IMR-90 (cell line): ENCODE measurements around the gene FHAD1. TPM values are rescaled to one million over a fixed set of nuclear protein-coding genes. Genes with fewer than 3 reads are reported as not detected.

Experiments
- ATAC-seq: fragments of 200-7000 bp; cut with Tn5 transposase; 2 replicates; pipeline ENCODE4 v1.9.1; 2020; ENCODE audit warnings: low read depth, mild to moderate bottlenecking, moderate library complexity
- BruUV-seq: library from RNA; stranded (reverse); fragments of 400-500 nt; replicated peaks from 2 replicates; lab custom pipeline; 2021; lab: Mats Ljungman, UMichigan
- CTCF ChIA-PET: fragments of 300-600 bp; formaldehyde crosslinking; extraction: SDS; loops from one replicate; lab custom pipeline; 2021; ENCODE audit warnings: antibody characterized with exemption; lab: Yijun Ruan, JAX
- POLR2A ChIA-PET: fragments of 300-600 bp; sonication (Branson Sonifier 250); formaldehyde crosslinking; loops from one replicate; lab custom pipeline; 2022; ENCODE audit warnings: antibody characterized with exemption; ENCODE audit not compliant: unreplicated experiment; lab: Charles Lee
- DNase-seq: peaks from one replicate; pipeline ENCODE4 v3.0.0; 2013
- H2AFZ ChIP-seq: replicated peaks from 2 replicates; pipeline ENCODE3; 2013; ENCODE audit warnings: low read length, mild to moderate bottlenecking; ENCODE audit not compliant: poor library complexity
- H2AK5ac ChIP-seq: 2 replicates; pipeline ENCODE4 v1.6.1; 2013; ENCODE audit warnings: low read depth, low read length, inconsistent platforms
- H2AK9ac ChIP-seq: replicated peaks from 2 replicates; pipeline ENCODE3; 2013; ENCODE audit warnings: mild to moderate bottlenecking, low read depth, low read length, moderate library complexity; ENCODE audit not compliant: poor library complexity
- H2BK120ac ChIP-seq: 2 replicates; pipeline ENCODE4 v1.6.1; 2013; ENCODE audit warnings: low read depth, low read length, inconsistent platforms
- H2BK15ac ChIP-seq: 3 replicates; pipeline ENCODE4 v1.6.1; 2013; ENCODE audit warnings: low read depth, low read length, inconsistent platforms
- H2BK20ac ChIP-seq: 2 replicates; pipeline ENCODE4 v1.6.1; 2013; ENCODE audit warnings: low read depth, mild to moderate bottlenecking, inconsistent platforms, low read length, moderate library complexity
- H2BK5ac ChIP-seq: 2 replicates; pipeline ENCODE4 v1.6.1; 2013; ENCODE audit warnings: mild to moderate bottlenecking, low read depth, low read length, inconsistent platforms; ENCODE audit not compliant: poor library complexity, severe bottlenecking
- H3K14ac ChIP-seq: replicated peaks from 2 replicates; pipeline ENCODE4 v1.6.1; 2013; ENCODE audit warnings: low read depth, low read length, inconsistent platforms
- H3K18ac ChIP-seq: 2 replicates; pipeline ENCODE4 v1.6.1; 2013; ENCODE audit warnings: low read depth, low read length, control low read depth
- H3K23ac ChIP-seq: 2 replicates; pipeline ENCODE4 v1.6.1; 2013; ENCODE audit warnings: low read depth, low read length, inconsistent platforms
- H3K27ac ChIP-seq: 2 replicates; pipeline ENCODE4 v1.5.1; 2013; ENCODE audit warnings: mild to moderate bottlenecking, control low read depth, low read length; ENCODE audit not compliant: insufficient read depth
- H3K27me3 ChIP-seq: 2 replicates; pipeline ENCODE4 v1.6.1; 2013; ENCODE audit warnings: low read length; ENCODE audit not compliant: control insufficient read depth, insufficient read depth
- H3K36me3 ChIP-seq: 2 replicates; pipeline ENCODE4 v1.6.1; 2013; ENCODE audit warnings: low read length, mixed read lengths; ENCODE audit not compliant: control insufficient read depth, insufficient read depth
- H3K4ac ChIP-seq: 2 replicates; pipeline ENCODE4 v1.6.1; 2013; ENCODE audit warnings: low read depth, low read length, inconsistent platforms
- H3K4me1 ChIP-seq: 2 replicates; pipeline ENCODE4 v1.6.1; 2013; ENCODE audit warnings: low read length, mixed read lengths; ENCODE audit not compliant: control insufficient read depth, insufficient read depth
- H3K4me2 ChIP-seq: 2 replicates; pipeline ENCODE4 v1.6.1; 2013; ENCODE audit warnings: low read depth, mild to moderate bottlenecking, control low read depth, low read length, moderate library complexity
- H3K4me3 ChIP-seq: 2 replicates; pipeline ENCODE4 v1.5.1; 2013; ENCODE audit warnings: low read depth, mild to moderate bottlenecking, control low read depth, low read length, moderate library complexity; ENCODE audit not compliant: insufficient read depth
- H3K56ac ChIP-seq: 2 replicates; pipeline ENCODE4 v1.6.1; 2013; ENCODE audit warnings: low read length, inconsistent platforms; ENCODE audit not compliant: insufficient read depth; ENCODE audit errors: extremely low read depth
- H3K79me1 ChIP-seq, 2 experiments: 2 replicates each; pipeline ENCODE4 v1.6.1; 2013; ENCODE audit warnings: low read length in 2 of 2, inconsistent platforms in 1 of 2, low read depth in 1 of 2
- H3K9ac ChIP-seq: 2 replicates; pipeline ENCODE4 v1.6.1; 2013; ENCODE audit warnings: low read depth, low read length, control low read depth
- H3K9me1 ChIP-seq: 2 replicates; pipeline ENCODE4 v1.6.1; 2013; ENCODE audit warnings: low read length, inconsistent platforms; ENCODE audit not compliant: insufficient read depth
- H3K9me3 ChIP-seq: 2 replicates; pipeline ENCODE4 v1.6.1; 2013; ENCODE audit warnings: low read length; ENCODE audit not compliant: control insufficient read depth, insufficient read depth
- H4K20me1 ChIP-seq: 2 replicates; pipeline ENCODE4 v1.6.1; 2013; ENCODE audit warnings: low read length, inconsistent platforms; ENCODE audit not compliant: insufficient read depth
- H4K5ac ChIP-seq: 2 replicates; pipeline ENCODE4 v1.6.1; 2013; ENCODE audit warnings: mild to moderate bottlenecking, low read depth, low read length, control low read depth
- H4K8ac ChIP-seq, 2 experiments: 2 replicates each; pipeline ENCODE4 v1.6.1; 2013; ENCODE audit warnings: low read depth in 2 of 2, low read length in 2 of 2, control low read depth in 1 of 2, inconsistent platforms in 1 of 2
- H4K91ac ChIP-seq: 2 replicates; pipeline ENCODE4 v1.6.1; 2013; ENCODE audit warnings: low read depth, low read length, inconsistent platforms; ENCODE audit not compliant: insufficient read depth
- BHLHE40 ChIP-seq: fragments of 150-350 bp; IDR thresholded peaks from 2 replicates; pipeline ENCODE4 v1.6.1; 2016; ENCODE audit warnings: mild to moderate bottlenecking, low read depth, low read length
- CEBPB ChIP-seq: IDR thresholded peaks from 2 replicates; pipeline ENCODE4 v1.6.1; 2012; ENCODE audit warnings: low read depth, low read length, improper control_type of control experiment
- CHD1 ChIP-seq: IDR thresholded peaks from 2 replicates; pipeline ENCODE4 v1.6.1; 2012; ENCODE audit warnings: low read depth, low read length, improper control_type of control experiment
- MAFK ChIP-seq: IDR thresholded peaks from 2 replicates; pipeline ENCODE4 v1.6.1; 2012; ENCODE audit warnings: low read depth, low read length, improper control_type of control experiment
- MAZ ChIP-seq: IDR thresholded peaks from 2 replicates; pipeline ENCODE4 v1.6.1; 2012; ENCODE audit warnings: low read depth, mild to moderate bottlenecking, low read length, improper control_type of control experiment, moderate library complexity, borderline replicate concordance
- MXI1 ChIP-seq: IDR thresholded peaks from 2 replicates; pipeline ENCODE4 v1.6.1; 2012; ENCODE audit warnings: low read depth, mild to moderate bottlenecking, low read length, moderate library complexity, borderline replicate concordance
- NFE2L2 ChIP-seq: fragments of 150-350 bp; IDR thresholded peaks from 2 replicates; pipeline ENCODE4 v1.6.1; 2016; ENCODE audit warnings: low read depth, mild to moderate bottlenecking, low read length
- POLR2A ChIP-seq: IDR thresholded peaks from 2 replicates; pipeline ENCODE4 v1.6.1; 2012; ENCODE audit warnings: mild to moderate bottlenecking, low read depth, low read length
- RAD21 ChIP-seq: IDR thresholded peaks from 2 replicates; pipeline ENCODE4 v1.6.1; 2012; ENCODE audit warnings: low read length, improper control_type of control experiment
- RFX5 ChIP-seq: IDR thresholded peaks from 2 replicates; pipeline ENCODE4 v1.8.0; 2012; ENCODE audit warnings: low read depth, mild to moderate bottlenecking, low read length, moderate library complexity
- SMC3 ChIP-seq: fragments of 150-350 bp; IDR thresholded peaks from 2 replicates; pipeline ENCODE4 v1.6.1; 2016; ENCODE audit warnings: low read depth, mild to moderate bottlenecking, antibody characterized with exemption, low read length, moderate library complexity
- WGBS, 2 experiments: methylation state at CpG; one replicate each; pipeline versions ENCODE4 v1.1.5 to v1.1.7; 2013; ENCODE audit warnings: missing lambda C conversion rate in 2 of 2; ENCODE audit not compliant: insufficient read length in 1 of 2; ENCODE audit errors: extremely low coverage in 2 of 2; 5-methylcytosine and 5-hydroxymethylcytosine counted together
- dilution Hi-C: fragments of 300-500 bp; cut with HindIII; formaldehyde crosslinking; loops from one replicate; pipeline ENCODE4 v1.14.3; 2018; ENCODE audit warnings: low sequenced_read_pairs; ENCODE audit not compliant: unreplicated experiment
- in situ Hi-C: fragments of 300-500 bp; cut with MboI; formaldehyde crosslinking; loops from 3 replicates; pipeline ENCODE4 v1.14.3; 2019; ENCODE audit warnings: low sequenced_read_pairs, inconsistent platforms, mixed read lengths
- intact Hi-C: fragments of 100-400 bp; cut with micrococcal nuclease; formaldehyde crosslinking; loops from 2 replicates; pipeline ENCODE4 v1.10.0; 2022
- polyA plus RNA-seq, 3 experiments: library from polyadenylated mRNA; depleted of rRNA; stranded (reverse); fragments of >200 nt; gene quantifications; 2 replicates each; pipeline ENCODE4 v1.2.3, GENCODE V29; 2012; ENCODE audit warnings: low replicate concordance in 1 of 3
- total RNA-seq: library from RNA; depleted of rRNA; stranded (reverse); fragments of >200 nt; gene quantifications from 2 replicates; pipeline ENCODE4 v1.2.3, GENCODE V29; 2012
- TF ChIP-seq, protein P1 (sequence below): conservative IDR thresholded peaks from 2 replicates; pipeline ENCODE4 v1.5.1; 2012; ENCODE audit warnings: mild to moderate bottlenecking, low read depth, low read length, improper control_type of control experiment
- TF ChIP-seq, protein P2 (sequence below): fragments of 150-350 bp; IDR thresholded peaks from 2 replicates; pipeline ENCODE4 v1.6.1; 2017; ENCODE audit warnings: mild to moderate bottlenecking, antibody characterized with exemption, low read length, low read depth

FHAD1 gene
- total and polyA plus RNA-seq, 2 of the 4 experiments (the other 2 are of a cell fraction), result not detected

DNA sequence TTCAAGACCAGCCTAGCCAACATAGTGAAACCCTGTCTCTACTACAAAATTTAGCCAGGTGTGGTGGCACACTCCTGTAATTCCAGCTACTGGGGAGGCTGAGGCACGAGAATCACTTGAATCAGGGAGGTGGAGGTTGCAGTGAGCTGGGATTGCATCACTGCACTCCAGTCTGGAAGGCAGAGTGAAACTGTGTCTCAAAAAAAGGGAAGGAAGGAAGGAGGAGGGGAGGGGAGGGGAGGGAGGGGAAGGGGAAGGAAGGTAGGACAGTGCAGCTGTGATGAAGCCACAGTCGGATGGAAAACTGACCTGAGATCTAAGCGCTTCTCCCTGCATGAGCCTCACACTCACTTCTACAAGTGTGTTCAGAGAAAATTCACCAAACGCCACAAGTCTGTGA lies 22.0 kb upstream of the FHAD1 start:
- in situ Hi-C loops, result no loop called here

More for the DNA sequence above, 22.0 kb upstream of the FHAD1 start:
- Histone ChIP-seq H3K9me1 (peaks cover 11% of the 10 kb centered on the region; the same call in 1 of the 2 replicates), H3K4me3 (no peak overlapping the region), H2AK9ac (no peak overlapping the region), H3K9ac (no peak overlapping the region), H3K4me1 (no peaks in the 10 kb centered on the region), H2BK120ac (no peak overlapping the region), H2AFZ (no peak overlapping the region), H3K14ac (no peak overlapping the region), H2BK15ac (no peak overlapping the region), H2AK5ac (no peak overlapping the region), H3K4ac (no peak overlapping the region), H3K36me3 (peaks cover 14% of the 10 kb centered on the region; the same call in 1 of the 2 replicates), H3K27ac (no peak overlapping the region), H2BK20ac (no peak overlapping the region), H3K9me3 (no peaks in the 10 kb centered on the region), H4K91ac (no peak overlapping the region), H2BK5ac (no peak overlapping the region), H4K8ac (no peak overlapping the region), H3K56ac (no peak overlapping the region), H3K4me2 (no peak overlapping the region), H4K5ac (no peak overlapping the region), H3K79me1 (peaks cover 0 to 10% of the 10 kb centered on the region in 2 experiments; a peak in 1 of 4 replicates), H4K20me1 (no peaks in the 10 kb centered on the region), H3K18ac (no peak overlapping the region), H3K27me3 (no peaks in the 10 kb centered on the region), H3K23ac (no peak overlapping the region)
- dilution Hi-C loops, result no loop called here
- ChIA-PET CTCF (interaction anchor here (0.7 to 1.0 kb wide), 2 partner anchors 72 to 195 kb away, joined by 3 read pairs; partner anchors contain the start of gene TMEM51), POLR2A (no interaction called here)
- TF ChIP-seq, protein P1, sequence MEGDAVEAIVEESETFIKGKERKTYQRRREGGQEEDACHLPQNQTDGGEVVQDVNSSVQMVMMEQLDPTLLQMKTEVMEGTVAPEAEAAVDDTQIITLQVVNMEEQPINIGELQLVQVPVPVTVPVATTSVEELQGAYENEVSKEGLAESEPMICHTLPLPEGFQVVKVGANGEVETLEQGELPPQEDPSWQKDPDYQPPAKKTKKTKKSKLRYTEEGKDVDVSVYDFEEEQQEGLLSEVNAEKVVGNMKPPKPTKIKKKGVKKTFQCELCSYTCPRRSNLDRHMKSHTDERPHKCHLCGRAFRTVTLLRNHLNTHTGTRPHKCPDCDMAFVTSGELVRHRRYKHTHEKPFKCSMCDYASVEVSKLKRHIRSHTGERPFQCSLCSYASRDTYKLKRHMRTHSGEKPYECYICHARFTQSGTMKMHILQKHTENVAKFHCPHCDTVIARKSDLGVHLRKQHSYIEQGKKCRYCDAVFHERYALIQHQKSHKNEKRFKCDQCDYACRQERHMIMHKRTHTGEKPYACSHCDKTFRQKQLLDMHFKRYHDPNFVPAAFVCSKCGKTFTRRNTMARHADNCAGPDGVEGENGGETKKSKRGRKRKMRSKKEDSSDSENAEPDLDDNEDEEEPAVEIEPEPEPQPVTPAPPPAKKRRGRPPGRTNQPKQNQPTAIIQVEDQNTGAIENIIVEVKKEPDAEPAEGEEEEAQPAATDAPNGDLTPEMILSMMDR, result no peak
- TF ChIP-seq CEBPB (no peak), RAD21 (no peak), RFX5 (no peak), MAFK (no peak), CHD1 (no peak), MAZ (no peak), BHLHE40 (no peak), NFE2L2 (no peak), SMC3 (no peak), MXI1 (no peak), POLR2A (no peak)
- TF ChIP-seq, protein P2, sequence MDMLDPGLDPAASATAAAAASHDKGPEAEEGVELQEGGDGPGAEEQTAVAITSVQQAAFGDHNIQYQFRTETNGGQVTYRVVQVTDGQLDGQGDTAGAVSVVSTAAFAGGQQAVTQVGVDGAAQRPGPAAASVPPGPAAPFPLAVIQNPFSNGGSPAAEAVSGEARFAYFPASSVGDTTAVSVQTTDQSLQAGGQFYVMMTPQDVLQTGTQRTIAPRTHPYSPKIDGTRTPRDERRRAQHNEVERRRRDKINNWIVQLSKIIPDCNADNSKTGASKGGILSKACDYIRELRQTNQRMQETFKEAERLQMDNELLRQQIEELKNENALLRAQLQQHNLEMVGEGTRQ, result no peak
- intact Hi-C loops, result no loop called here
- BruUV-seq, result no TSS peak
- DNase-seq (no peak), ATAC-seq (no peak)
- WGBS, 2 experiments, result no CpG with 5 or more reads among the region's 4 CpGs
